ENCODE measurements around the gene FURIN. TPM values are rescaled to one million over a fixed set of nuclear protein-coding genes. Genes with fewer than 3 reads are reported as not detected.
A peak's percentile ranks its signal among the peaks of the same experiment; 100 is the strongest.

The FURIN gene
- polyA plus RNA-seq (2013), result 45.5 TPM

DNA sequence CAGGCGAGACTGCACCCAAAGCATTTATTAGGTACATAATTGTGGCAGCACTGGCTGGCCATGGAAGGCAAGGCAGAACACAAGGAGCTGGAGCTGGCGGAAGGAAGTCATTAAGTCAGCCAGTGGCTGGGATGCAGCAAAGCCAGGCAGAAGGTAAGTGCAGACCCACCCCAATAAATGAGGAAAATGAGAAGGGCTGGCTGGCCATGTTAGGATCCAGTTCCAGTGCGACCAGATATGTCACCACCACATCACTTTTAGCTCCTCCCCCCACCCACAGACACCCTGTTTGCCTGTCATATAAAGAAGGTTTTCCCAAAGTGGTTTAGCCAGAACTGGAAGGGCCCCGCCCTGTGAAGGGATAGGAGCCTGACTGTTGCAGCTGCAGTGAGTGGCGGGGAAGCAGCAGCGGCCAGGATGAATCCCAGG is at the start of gene FURIN:
Gene FURIN, plus strand, starts transcription at position 328 of the 429 bp plus-strand sequence. CDS start 7,153 bp downstream, outside the sequence.
- H3K27me3 ChIP-seq (replicated peaks in 2 of 5; ENCODE audit: control insufficient read depth in 4 of 5, insufficient read depth in 5 of 5, low read length in 4 of 5), result no peaks in the 10 kb centered on the region
- no peaks in the 10 kb centered on the region for H3K9me3 ChIP-seq (ENCODE audit: control extremely low read depth in 1 of 5, control insufficient read depth in 4 of 5, insufficient read depth in 2 of 5, low read depth in 1 of 5, low read length in 4 of 5)
- peak within 1 kb of the TSS in 2 of 7 experiments; percentile 6 to 76 for H3K4me3 ChIP-seq (ENCODE audit: control insufficient read depth in 1 of 7, extremely low read depth in 1 of 7, insufficient read depth in 4 of 7, low read depth in 2 of 7, low read length in 6 of 7)
- peaks cover 0 to 4% (median 0%) of the 10 kb centered on the region in 4 experiments for H3K36me3 ChIP-seq (ENCODE audit: control insufficient read depth in 4 of 4, insufficient read depth in 4 of 4, low read length in 3 of 4)
- 100% methylated on average over 4 of the region's 6 CpGs for WGBS (ENCODE audit: insufficient coverage)
- no peak for DNase-seq
- ChIA-PET CTCF (interaction anchor here (0.9 to 2.4 kb wide), 9 partner anchors 10 to 225 kb away, joined by 3 to 5 read pairs (median 4); no protein-coding TSS in a partner anchor), POLR2A (interaction anchor here (0.8 to 2.2 kb wide), 2 partner anchors 38 to 726 kb away, joined by 5 read pairs; no protein-coding TSS in a partner anchor)
- peak within 1 kb of the TSS; percentile 20 to 89 for H3K27ac ChIP-seq (ENCODE audit: insufficient read depth in 1 of 2, low read depth in 1 of 2, low read length in 2 of 2, poor library complexity in 1 of 2, severe bottlenecking in 2 of 2)
- H3K4me1 ChIP-seq (ENCODE audit: control extremely low read depth in 1 of 4, control insufficient read depth in 4 of 4, insufficient read depth in 4 of 4, low read length in 3 of 4), result peaks cover 15 to 45% (median 36%) of the 10 kb centered on the region in 4 experiments

DNA sequence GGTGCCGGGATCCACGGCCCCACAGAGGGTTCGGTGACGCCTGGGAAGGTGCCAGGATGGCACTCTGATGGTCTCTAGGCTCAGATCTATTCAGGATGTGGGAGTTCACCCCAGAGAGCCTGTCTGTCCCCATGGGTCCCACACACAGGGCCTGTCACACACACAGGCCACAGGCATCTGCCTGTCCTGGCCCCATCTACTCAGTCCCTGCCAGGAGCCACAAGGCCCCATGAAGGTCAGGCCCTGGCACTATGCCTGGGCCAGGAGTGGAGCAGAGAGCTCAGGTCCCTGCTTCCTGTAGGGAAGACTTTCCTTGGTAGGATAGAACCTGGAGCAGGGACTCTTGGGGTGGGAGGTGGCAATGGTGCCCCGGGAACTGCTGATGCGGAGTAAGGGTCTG is 49.0 kb upstream of the FURIN start:
- no peaks in the 10 kb centered on the region for H3K27me3 ChIP-seq (replicated peaks in 2 of 5; ENCODE audit: control insufficient read depth in 4 of 5, insufficient read depth in 5 of 5, low read length in 4 of 5)
- CTCF ChIA-PET, result interaction anchor here (1.2 to 3.9 kb wide), 4 partner anchors 8 to 66 kb away, joined by 3 to 34 read pairs (median 14); partner anchors contain the start of gene FES
- H3K36me3 ChIP-seq (ENCODE audit: control insufficient read depth in 4 of 4, insufficient read depth in 4 of 4, low read length in 3 of 4), result peaks cover 0 to 12% (median 7%) of the 10 kb centered on the region in 4 experiments
- DNase-seq, result no peak
- H3K4me3 ChIP-seq (ENCODE audit: control insufficient read depth in 1 of 7, extremely low read depth in 1 of 7, insufficient read depth in 4 of 7, low read depth in 2 of 7, low read length in 6 of 7), result peak overlapping the region in 1 of 7 experiments; percentile 20
- no peaks in the 10 kb centered on the region for H3K9me3 ChIP-seq (ENCODE audit: control extremely low read depth in 1 of 5, control insufficient read depth in 4 of 5, insufficient read depth in 2 of 5, low read depth in 1 of 5, low read length in 4 of 5)
- no CpG with 5 or more reads among the region's 6 CpGs for WGBS (ENCODE audit: insufficient coverage)
- H3K27ac ChIP-seq (ENCODE audit: insufficient read depth in 1 of 2, low read depth in 1 of 2, low read length in 2 of 2, poor library complexity in 1 of 2, severe bottlenecking in 2 of 2), result peak overlapping the region in 1 of 2 experiments; percentile 34
- POLR2A ChIA-PET, result interaction anchor here (1.0 to 1.5 kb wide), 2 partner anchors 11 to 19 kb away, joined by 3 to 15 read pairs; no protein-coding TSS in a partner anchor
- peaks cover 0 to 64% (median 48%) of the 10 kb centered on the region in 4 experiments for H3K4me1 ChIP-seq (ENCODE audit: control extremely low read depth in 1 of 4, control insufficient read depth in 4 of 4, insufficient read depth in 4 of 4, low read length in 3 of 4)

DNA sequence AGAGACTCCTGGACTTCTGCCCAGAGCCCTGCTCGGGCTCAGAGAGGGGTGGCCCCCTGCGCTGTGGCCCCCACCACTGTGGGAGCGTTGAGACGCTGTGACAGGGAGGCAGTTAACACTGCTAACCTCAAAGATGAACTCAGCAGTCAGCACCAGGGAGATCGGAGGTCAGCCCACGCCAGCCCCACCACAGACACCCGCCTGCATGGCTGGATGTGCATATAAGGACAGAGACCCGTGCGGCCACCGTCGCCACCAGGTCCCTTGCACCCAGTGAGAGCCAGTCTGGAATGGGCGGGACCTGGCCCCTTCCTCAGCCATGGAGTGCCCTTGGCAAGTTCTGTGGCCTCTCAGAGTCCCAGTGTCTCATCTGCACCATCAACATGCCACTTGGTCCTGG is 48.5 kb upstream of the FURIN start:
- ChIA-PET POLR2A (interaction anchor here (0.6 to 1.0 kb wide), 2 partner anchors 10 to 18 kb away, joined by 3 read pairs; no protein-coding TSS in a partner anchor), CTCF (interaction anchor here (1.5 to 3.9 kb wide), 2 partner anchors 18 to 66 kb away, joined by 3 to 34 read pairs; partner anchors contain the start of gene FES)
- Histone ChIP-seq H3K4me1 (ENCODE audit: control extremely low read depth in 1 of 4, control insufficient read depth in 4 of 4, insufficient read depth in 4 of 4, low read length in 3 of 4) (peaks cover 0 to 65% (median 48%) of the 10 kb centered on the region in 4 experiments), H3K36me3 (ENCODE audit: control insufficient read depth in 4 of 4, insufficient read depth in 4 of 4, low read length in 3 of 4) (peaks cover 0 to 8% (median 6%) of the 10 kb centered on the region in 4 experiments), H3K27ac (ENCODE audit: insufficient read depth in 1 of 2, low read depth in 1 of 2, low read length in 2 of 2, poor library complexity in 1 of 2, severe bottlenecking in 2 of 2) (peak overlapping the region in 1 of 2 experiments; percentile 34), H3K27me3 (replicated peaks in 2 of 5; ENCODE audit: control insufficient read depth in 4 of 5, insufficient read depth in 5 of 5, low read length in 4 of 5) (no peaks in the 10 kb centered on the region), H3K9me3 (ENCODE audit: control extremely low read depth in 1 of 5, control insufficient read depth in 4 of 5, insufficient read depth in 2 of 5, low read depth in 1 of 5, low read length in 4 of 5) (no peaks in the 10 kb centered on the region), H3K4me3 (ENCODE audit: control insufficient read depth in 1 of 7, extremely low read depth in 1 of 7, insufficient read depth in 4 of 7, low read depth in 2 of 7, low read length in 6 of 7) (peak overlapping the region in 2 of 7 experiments; percentile 0 to 20)
- WGBS (ENCODE audit: insufficient coverage), result 19% methylated on average over 12 of the region's 12 CpGs
- DNase-seq, result peak in 2 of 3 donors; percentile 34 to 47

DNA sequence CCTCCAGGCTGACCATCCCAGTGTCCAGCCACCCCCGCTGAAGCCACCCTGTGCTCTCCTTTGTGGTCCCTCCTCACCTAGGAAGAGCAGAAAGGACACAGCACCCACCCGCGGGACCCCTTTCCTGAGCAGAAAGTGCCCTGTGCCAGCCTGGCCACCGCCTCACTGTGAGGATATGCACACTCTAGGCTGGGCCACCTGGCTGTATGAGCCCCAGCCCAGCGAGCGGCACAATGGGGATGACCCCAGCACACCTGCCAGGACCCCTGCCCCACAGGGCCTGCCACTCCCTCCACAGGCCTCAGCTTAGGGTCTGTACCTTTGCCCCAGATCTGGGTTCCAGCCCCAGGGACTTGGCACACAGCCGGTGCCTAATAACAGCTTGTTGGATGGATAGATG is 47.9 kb upstream of the FURIN start:
- H3K4me1 ChIP-seq (ENCODE audit: control extremely low read depth in 1 of 4, control insufficient read depth in 4 of 4, insufficient read depth in 4 of 4, low read length in 3 of 4), result peaks cover 0 to 65% (median 48%) of the 10 kb centered on the region in 4 experiments
- 100% methylated on average over 6 of the region's 7 CpGs for WGBS (ENCODE audit: insufficient coverage)
- H3K27ac ChIP-seq (ENCODE audit: insufficient read depth in 1 of 2, low read depth in 1 of 2, low read length in 2 of 2, poor library complexity in 1 of 2, severe bottlenecking in 2 of 2), result no peak overlapping the region
- ChIA-PET CTCF (interaction anchor here (1.5 to 3.9 kb wide), 2 partner anchors 18 to 65 kb away, joined by 3 to 34 read pairs; partner anchors contain the start of gene FES), POLR2A (interaction anchor here (0.6 kb wide), 1 partner anchor 9 kb away, joined by 3 read pairs; no protein-coding TSS in a partner anchor)
- H3K9me3 ChIP-seq (ENCODE audit: control extremely low read depth in 1 of 5, control insufficient read depth in 4 of 5, insufficient read depth in 2 of 5, low read depth in 1 of 5, low read length in 4 of 5), result no peaks in the 10 kb centered on the region
- no peaks in the 10 kb centered on the region for H3K27me3 ChIP-seq (replicated peaks in 2 of 5; ENCODE audit: control insufficient read depth in 4 of 5, insufficient read depth in 5 of 5, low read length in 4 of 5)
- H3K4me3 ChIP-seq (ENCODE audit: control insufficient read depth in 1 of 7, extremely low read depth in 1 of 7, insufficient read depth in 4 of 7, low read depth in 2 of 7, low read length in 6 of 7), result no peak overlapping the region
- H3K36me3 ChIP-seq (ENCODE audit: control insufficient read depth in 4 of 4, insufficient read depth in 4 of 4, low read length in 3 of 4), result peaks cover 0 to 2% (median 2%) of the 10 kb centered on the region in 4 experiments
- no peak for DNase-seq

DNA sequence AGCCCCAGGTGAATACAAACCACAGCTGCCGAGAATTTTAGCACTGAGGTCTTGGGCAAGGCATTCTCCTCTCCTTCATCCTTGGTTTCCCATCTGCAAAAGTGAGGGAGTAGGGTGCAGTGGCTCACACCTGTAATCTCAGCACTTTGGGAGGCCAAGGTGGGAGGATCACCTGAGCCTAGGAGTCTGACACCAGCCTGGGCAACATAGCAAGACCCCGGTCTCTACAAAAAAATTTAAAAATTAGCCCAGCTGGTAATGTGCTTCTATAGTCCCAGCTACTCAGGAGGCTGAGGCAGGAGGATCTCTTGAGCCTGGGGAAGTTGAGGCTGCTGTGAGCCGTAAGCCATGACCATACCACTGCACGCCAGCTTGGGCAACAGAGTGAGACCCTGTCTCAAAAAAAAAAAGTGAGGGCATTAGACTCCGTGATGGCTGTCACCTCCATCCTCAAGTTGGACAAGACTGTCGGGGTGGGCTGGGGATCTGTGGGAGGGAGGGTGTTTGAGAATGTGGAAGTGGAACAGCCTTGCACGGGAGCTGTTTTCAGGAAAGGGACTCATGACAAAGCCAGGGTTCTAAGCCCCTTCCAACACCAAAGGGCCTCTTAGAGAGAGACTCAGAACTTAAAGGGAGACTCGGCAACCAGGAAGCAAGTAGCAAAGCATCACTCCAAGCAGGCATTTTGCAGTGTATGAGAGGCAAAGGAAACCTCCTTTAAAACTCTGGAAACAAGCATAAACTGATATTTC is 46.0 kb upstream of the FURIN start:
- H3K27me3 ChIP-seq (replicated peaks in 2 of 5; ENCODE audit: control insufficient read depth in 4 of 5, insufficient read depth in 5 of 5, low read length in 4 of 5), result no peaks in the 10 kb centered on the region
- ChIA-PET CTCF (interaction anchor here (1.2 kb wide), 1 partner anchor 14 kb away, joined by 3 read pairs; no protein-coding TSS in a partner anchor), POLR2A (no interaction called here)
- no peak overlapping the region for H3K27ac ChIP-seq (ENCODE audit: insufficient read depth in 1 of 2, low read depth in 1 of 2, low read length in 2 of 2, poor library complexity in 1 of 2, severe bottlenecking in 2 of 2)
- H3K36me3 ChIP-seq (ENCODE audit: control insufficient read depth in 4 of 4, insufficient read depth in 4 of 4, low read length in 3 of 4), result no peaks in the 10 kb centered on the region
- 91% methylated on average over 6 of the region's 8 CpGs for WGBS (ENCODE audit: insufficient coverage)
- H3K4me1 ChIP-seq (ENCODE audit: control extremely low read depth in 1 of 4, control insufficient read depth in 4 of 4, insufficient read depth in 4 of 4, low read length in 3 of 4), result peaks cover 0 to 54% (median 37%) of the 10 kb centered on the region in 4 experiments
- no peaks in the 10 kb centered on the region for H3K9me3 ChIP-seq (ENCODE audit: control extremely low read depth in 1 of 5, control insufficient read depth in 4 of 5, insufficient read depth in 2 of 5, low read depth in 1 of 5, low read length in 4 of 5)
- no peak for DNase-seq
- H3K4me3 ChIP-seq (ENCODE audit: control insufficient read depth in 1 of 7, extremely low read depth in 1 of 7, insufficient read depth in 4 of 7, low read depth in 2 of 7, low read length in 6 of 7), result no peak overlapping the region

DNA sequence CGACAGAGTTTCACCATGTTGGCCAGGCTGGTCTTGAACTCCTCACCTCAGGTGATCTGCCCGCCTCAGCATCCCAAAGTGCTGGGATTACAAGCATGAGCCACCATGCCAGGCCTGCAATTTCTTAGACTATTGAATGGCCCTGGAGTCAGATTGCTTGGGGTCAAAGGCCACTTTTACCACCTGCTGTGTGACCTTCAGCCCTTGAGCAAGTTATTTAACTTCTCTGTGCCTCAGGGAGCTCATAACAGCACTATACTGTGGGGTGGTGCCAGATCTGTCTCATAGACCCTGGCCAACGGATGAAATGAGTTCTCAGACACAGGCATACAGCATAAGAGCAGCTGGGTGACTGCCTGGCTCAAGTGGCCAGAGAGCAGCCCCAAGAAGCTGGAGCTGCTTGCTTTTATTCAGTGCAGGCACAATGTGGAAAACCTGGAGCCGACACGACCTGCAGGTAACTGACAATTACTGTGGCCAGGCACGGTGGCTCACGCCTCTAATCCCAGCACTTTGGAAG is 44.9 kb upstream of the FURIN start:
- no peaks in the 10 kb centered on the region for H3K36me3 ChIP-seq (ENCODE audit: control insufficient read depth in 4 of 4, insufficient read depth in 4 of 4, low read length in 3 of 4)
- no peak overlapping the region for H3K27ac ChIP-seq (ENCODE audit: insufficient read depth in 1 of 2, low read depth in 1 of 2, low read length in 2 of 2, poor library complexity in 1 of 2, severe bottlenecking in 2 of 2)
- peaks cover 0 to 50% (median 25%) of the 10 kb centered on the region in 4 experiments for H3K4me1 ChIP-seq (ENCODE audit: control extremely low read depth in 1 of 4, control insufficient read depth in 4 of 4, insufficient read depth in 4 of 4, low read length in 3 of 4)
- CTCF ChIA-PET, result interaction anchor here (0.7 to 1.0 kb wide), 3 partner anchors 17 to 65 kb away, joined by 3 read pairs; no protein-coding TSS in a partner anchor
- 97% methylated on average over 7 of the region's 7 CpGs for WGBS (ENCODE audit: insufficient coverage)
- no peaks in the 10 kb centered on the region for H3K27me3 ChIP-seq (replicated peaks in 2 of 5; ENCODE audit: control insufficient read depth in 4 of 5, insufficient read depth in 5 of 5, low read length in 4 of 5)
- DNase-seq, result no peak
- H3K9me3 ChIP-seq (ENCODE audit: control extremely low read depth in 1 of 5, control insufficient read depth in 4 of 5, insufficient read depth in 2 of 5, low read depth in 1 of 5, low read length in 4 of 5), result no peaks in the 10 kb centered on the region
- POLR2A ChIA-PET, result interaction anchor here (0.7 kb wide), 1 partner anchor 480 kb away, joined by 3 read pairs; no protein-coding TSS in a partner anchor
- H3K4me3 ChIP-seq (ENCODE audit: control insufficient read depth in 1 of 7, extremely low read depth in 1 of 7, insufficient read depth in 4 of 7, low read depth in 2 of 7, low read length in 6 of 7), result no peak overlapping the region
